G401.6 (cell line): ENCODE results near the gene PARD3.

ENCODE experiments used
- FAIRE-seq: peaks from 2 replicates; lab custom pipeline; 2012; peaks lifted over from hg19 to GRCh38; lab: Jason Lieb, UNC

Gene PARD3

DNA sequence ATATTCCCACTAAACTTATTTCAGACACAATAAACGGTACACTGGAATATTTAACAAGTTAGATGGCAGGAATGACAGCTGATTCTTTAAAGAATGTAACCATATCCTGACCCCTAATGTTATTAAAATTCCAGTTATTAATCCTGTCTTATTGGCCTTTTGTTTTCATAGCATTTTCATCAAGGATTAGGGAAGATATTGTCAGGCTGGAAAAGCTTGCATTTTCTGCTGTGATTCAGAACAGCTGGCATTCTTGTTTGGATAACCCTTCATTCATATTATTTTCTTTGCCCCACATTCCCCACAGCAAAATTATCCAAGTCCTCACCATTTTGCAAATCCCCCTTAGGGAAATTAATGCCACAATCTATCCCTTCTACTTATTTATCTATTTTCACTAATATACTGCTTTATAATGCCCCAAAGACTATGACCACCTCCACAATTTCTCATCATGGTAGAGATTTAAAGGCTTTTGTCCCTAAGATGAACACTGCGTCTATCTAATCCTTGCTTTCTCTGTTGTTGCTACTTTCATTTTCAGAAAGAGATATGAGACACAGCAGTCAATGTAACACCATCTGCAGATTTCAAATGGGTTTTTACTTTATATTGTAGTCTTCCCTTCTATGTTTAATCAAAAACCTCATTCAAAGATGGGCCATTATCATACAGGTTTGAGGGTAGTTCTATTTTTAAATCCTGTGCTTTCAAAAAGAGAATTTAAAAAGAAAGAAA lies 475.1 kb downstream of the PARD3 start:
- no peak for FAIRE-seq

GRCh38 chr10:34337917-34338316 lies 477.2 kb downstream of the PARD3 start:
- FAIRE-seq = no peak

DNA sequence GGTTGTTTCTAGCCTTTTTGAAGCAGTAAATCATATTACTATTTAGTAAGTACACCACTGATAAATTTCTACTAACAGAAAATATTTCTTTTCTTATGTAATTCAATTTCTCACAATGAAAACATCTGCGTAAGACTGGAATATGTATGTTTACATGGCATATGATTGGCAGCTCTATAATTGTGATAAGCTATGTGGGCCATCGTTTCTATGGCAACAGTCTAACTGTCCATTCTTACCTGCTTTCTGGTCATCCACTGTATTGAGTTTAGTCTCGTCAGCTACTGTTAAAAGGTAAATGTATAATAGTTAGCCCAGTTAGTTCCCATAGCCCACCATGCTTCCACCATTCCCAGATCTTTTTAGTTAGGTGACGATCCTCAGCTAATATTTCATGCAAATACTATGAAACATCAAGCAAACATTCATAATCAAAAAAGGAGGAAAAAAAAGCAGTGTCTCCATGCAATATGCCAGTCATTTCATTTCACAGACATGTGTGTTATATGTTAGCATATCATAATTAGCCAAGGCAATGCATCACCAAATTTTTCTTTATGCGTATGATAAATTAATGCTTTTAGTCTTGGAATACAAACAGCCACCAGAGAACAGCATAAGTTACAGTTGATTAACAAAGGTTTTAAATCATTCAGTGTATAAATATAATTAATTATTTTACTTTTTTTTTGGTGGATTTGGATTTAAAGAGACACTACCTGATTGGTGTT lies 479.0 kb downstream of the PARD3 start:
- no peak for FAIRE-seq

- no peak for FAIRE-seq
These were observed 480.2 kb downstream of the PARD3 start for GRCh38 chr10:34334908-34335307.

GRCh38 chr10:34333513-34333912 lies 481.6 kb downstream of the PARD3 start:
- FAIRE-seq = no peak

GRCh38 chr10:34327184-34327583 lies 487.9 kb downstream of the PARD3 start:
- no peak for FAIRE-seq

DNA sequence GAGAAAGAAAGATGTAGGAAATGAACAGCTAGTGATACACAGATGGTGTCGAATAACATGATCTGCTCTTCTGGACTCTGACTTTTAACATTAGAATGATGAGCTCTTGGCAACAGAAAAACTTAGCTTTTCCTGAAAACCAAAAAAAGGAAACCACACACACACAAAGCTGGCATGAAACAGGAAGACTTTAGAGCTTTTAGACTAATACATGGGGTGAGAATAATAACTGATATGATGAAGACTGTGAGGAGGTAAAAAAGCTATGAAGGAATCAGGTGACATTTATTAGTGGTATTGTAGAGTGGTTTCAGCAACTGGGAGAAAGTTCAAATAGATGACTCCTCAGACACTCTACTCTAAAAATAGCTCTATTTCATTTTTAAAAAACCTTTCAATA lies 491.9 kb downstream of the PARD3 start:
- no peak for FAIRE-seq

- no peak for FAIRE-seq
These were observed 494.8 kb downstream of the PARD3 start for GRCh38 chr10:34320265-34320664.

- FAIRE-seq = no peak
These were observed 495.8 kb downstream of the PARD3 start for GRCh38 chr10:34319197-34319846.

DNA sequence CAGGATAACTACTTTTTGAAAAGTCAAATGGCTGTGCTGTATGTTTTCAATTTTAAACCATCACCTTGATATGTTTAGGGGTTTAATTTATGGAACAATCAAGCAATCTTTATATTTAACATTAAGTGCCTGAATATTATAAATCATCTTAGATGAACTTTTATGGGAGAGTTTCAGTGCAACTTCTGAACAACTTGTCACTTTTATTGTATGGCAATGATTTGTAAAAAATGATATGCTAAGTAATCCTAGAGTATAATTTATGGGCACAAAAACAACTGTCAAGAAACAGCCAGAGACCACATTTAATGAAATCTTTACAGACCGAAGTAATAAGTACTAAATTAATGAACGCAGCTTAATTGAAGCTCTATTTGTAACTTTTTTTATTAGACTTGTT lies 498.9 kb downstream of the PARD3 start:
- no peak for FAIRE-seq

GRCh38 chr10:34314457-34314856 lies 500.6 kb downstream of the PARD3 start:
- FAIRE-seq = no peak

DNA sequence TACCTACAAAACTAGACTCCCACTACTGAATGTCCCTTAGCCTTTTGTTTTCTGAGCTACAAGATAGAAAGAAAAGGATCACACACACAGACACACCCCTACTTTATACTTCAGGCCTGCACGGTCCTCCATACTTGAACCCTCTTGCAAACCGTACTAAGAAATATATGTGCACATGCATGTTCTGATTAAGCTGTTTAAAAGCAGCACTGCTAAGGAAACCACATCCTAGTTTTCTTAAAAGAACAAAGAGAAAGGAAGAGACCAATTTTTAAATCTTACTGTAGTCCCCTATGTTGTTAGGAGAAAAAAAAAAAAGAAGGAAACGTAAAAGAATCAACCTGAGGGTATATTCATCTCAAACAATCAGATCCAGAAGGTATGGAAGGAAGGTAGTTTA lies 501.2 kb downstream of the PARD3 start:
- FAIRE-seq = no peak

DNA sequence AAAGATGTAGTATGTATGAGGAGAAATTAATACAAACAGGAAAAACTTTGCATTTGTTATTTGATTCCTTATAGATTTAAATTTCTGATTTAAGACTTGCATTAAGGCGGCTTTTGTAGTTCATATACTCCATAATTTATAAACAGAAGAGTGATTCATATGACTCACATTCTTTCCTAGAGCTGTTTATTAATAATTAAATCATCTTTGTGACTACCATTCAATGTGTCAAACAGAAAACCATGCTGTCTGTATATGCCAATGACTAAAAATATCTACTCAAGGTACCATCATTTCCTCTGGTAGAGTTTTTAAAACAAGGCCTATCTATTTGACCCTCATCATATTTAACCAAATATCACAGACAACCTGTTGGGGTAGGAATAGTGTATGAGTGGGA lies 501.7 kb downstream of the PARD3 start:
- FAIRE-seq = no peak

DNA sequence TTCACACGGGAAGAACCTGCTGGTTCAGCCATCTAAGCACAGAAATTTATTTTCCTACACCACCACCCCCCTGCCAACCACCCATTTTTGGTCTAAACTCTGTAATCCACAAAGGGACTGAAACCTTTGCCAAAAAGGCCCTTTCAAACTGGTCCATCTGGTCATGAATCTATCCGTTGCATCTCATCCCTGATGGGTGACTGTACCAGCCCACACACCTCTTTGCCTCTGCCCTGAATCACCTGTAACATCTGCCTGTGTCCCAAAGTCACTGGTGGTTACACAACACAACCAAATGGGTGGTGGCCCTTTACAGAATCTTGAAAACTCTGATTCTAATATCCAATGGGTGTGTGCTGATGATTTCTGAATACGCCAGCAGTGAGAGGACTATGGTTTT lies 503.4 kb downstream of the PARD3 start:
- FAIRE-seq = no peak

DNA sequence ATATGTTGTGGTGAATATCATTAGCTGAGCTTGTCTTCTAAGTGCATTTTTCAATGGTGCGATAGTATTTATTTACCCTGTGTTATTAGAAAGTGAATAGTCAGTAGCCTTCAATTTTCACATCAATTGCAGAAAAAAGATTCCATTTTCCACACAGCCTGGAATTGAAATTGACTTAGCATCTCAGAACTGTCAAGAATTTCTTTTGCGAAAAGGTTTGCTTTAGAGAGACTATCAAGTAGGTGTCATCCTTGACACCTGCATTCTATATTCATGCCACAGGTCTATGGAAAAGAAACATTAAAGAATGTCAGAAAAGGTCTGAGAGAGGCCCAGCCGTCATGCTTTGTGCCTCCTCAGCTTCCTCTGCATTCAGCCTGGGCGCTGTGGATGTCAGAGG lies 504.9 kb downstream of the PARD3 start:
- FAIRE-seq = no peak

GRCh38 chr10:34305189-34305588 lies 509.9 kb downstream of the PARD3 start:
- FAIRE-seq = no peak

- FAIRE-seq = no peak
These were observed 512.1 kb downstream of the PARD3 start for GRCh38 chr10:34303022-34303421.

GRCh38 chr10:34299105-34299611 lies 515.9 kb downstream of the PARD3 start:
- no peak for FAIRE-seq

DNA sequence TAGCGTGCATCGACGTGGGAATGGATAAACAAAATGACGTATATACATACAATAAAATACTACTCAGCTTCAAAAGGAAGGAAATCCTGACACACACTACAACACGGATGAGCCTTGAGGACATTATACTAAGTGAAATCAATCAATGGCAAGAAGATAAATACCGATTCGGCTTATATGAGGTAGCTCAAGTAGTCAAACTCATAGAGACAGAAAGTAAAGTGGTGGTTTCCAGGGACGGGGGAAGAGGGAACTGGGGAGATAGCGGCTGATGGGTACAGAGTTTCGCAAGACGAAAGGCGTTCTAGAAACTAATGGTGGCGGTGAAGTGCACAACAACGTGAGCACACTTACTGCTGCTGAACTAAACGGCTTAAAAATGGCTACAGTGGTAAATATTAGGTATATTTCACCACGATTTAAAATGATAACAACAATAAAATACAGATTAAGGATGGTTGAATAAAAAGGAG lies 516.7 kb downstream of the PARD3 start:
- no peak for FAIRE-seq

- FAIRE-seq = no peak
These were observed 517.4 kb downstream of the PARD3 start for GRCh38 chr10:34297541-34298345.

- FAIRE-seq = no peak
These were observed 520.0 kb downstream of the PARD3 start for GRCh38 chr10:34295142-34295548.

- FAIRE-seq = no peak
These were observed 521.0 kb downstream of the PARD3 start for GRCh38 chr10:34294137-34294536.
